ENCODE measurements around the gene NAPB. TPM values are rescaled to one million over a fixed set of nuclear protein-coding genes. Genes with fewer than 3 reads are reported as not detected.
A peak's percentile ranks its signal among the peaks of the same experiment; 100 is the strongest.
"Not testable (repeated sequence)": the region's sequence is repeated elsewhere in the genome, so short reads cannot be mapped to it uniquely, and the experiment has no call there.

The NAPB gene
- total RNA-seq, 2 donors from 2014 or later = 12.4 to 16.6 TPM

DNA sequence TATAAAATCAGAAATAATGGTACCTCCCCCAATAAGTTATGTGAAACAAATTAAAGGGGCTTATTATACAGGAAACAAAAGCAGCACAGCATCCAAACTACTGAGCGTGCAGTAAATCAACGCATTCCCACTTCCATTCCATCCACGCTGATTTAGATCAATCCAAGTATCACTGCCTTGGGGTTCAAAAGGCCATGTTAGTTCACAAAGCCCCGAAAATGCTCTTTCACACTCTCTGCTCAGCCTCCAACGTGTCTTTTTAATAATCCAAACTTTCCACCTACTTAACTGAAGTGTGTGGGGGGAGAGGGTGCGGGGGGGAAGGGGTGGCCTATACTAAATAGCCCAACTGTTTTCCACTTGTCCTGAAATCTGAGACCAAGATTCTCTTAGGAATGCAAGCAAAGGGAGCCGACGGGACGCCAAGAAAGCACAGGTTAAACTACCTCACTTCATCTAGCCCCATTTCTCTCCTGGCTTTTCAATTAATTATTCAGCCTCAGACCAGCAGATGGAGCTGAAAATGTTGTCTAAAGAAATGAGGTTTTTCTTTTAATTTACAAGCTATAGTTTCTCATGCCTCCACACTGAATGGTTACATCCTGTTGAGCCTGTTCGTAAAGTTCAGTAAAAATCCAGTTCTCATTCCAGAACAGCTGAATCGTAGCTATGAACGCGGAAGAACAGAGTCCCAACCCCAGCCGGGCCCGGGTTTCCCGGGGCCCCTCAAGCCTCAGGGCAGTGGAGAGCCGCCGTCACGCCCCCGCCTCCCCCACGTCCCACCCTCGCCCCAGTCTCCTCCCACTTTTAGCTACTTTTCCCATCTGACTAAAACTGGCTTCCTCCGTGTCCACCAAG is 71.7 kb downstream of the NAPB start:
- Mint-ChIP-seq H3K27me3 (no peaks in the 10 kb centered on the region), H3K9me3 (no peaks in the 10 kb centered on the region), H3K4me3 (peak overlapping the region; percentile 98), H3K36me3 (peaks cover 6% of the 10 kb centered on the region), H3K4me1 (ENCODE audit: low read depth in 2 of 2) (peaks cover 18 to 24% of the 10 kb centered on the region in 2 donors), H3K27ac (peak overlapping the region; percentile 99 to 100)
- ATAC-seq = peak; percentile 68 to 73
- DNase-seq (ENCODE audit: low spot score) = no peak

DNA sequence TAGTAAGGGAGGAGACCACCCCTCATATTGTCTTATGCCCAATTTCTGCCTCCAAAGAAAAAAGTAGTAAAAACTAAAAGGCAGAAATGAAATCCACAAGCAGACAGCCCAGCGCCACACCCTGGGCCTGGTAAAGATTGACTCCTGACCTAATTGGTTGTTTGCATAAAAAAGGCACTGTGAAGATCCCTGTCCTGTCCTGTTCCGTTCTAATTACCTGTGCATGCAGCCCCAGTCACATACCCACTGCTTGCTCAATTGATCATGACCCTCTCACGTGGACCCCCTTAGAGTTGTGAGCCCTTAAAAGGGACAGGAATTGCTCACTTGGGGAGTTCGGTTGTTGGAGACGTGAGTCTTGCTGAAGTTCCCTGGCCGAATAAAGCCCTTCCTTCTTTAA is 72.8 kb downstream of the NAPB start:
- not testable (repeated sequence) for ATAC-seq; DNase-seq (ENCODE audit: low spot score); H3K9me3 Mint-ChIP-seq; H3K27me3 Mint-ChIP-seq; H3K36me3 Mint-ChIP-seq
- Mint-ChIP-seq H3K4me1 (ENCODE audit: low read depth in 2 of 2) (peaks cover 18 to 24% of the 10 kb centered on the region in 2 donors), H3K4me3 (peak overlapping the region; percentile 98), H3K27ac (peak overlapping the region; percentile 99 to 100)

DNA sequence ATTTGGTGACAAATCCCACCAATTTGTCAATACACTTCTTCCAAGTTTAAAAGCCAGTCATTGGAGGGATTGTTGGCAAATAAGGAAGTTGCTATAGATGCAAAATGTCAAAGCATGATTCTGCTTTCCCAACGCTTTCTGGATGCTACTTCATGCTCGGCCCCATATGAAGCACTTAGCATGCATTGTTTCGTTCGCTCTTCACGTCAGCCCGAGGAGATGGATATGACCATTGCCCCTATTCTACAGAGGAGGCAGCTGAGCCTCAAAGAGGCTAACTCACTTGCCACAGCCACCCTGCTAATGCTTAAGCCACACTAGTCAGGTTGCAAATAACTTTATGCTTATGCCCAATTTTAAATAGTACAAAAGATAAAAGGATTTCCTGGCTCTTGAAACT is 73.5 kb downstream of the NAPB start:
- no peaks in the 10 kb centered on the region for H3K27me3 Mint-ChIP-seq
- no peak for ATAC-seq
- no peaks in the 10 kb centered on the region for H3K9me3 Mint-ChIP-seq
- DNase-seq (ENCODE audit: low spot score) = no peak
- peak overlapping the region in 1 of 2 donors; percentile 99 for H3K27ac Mint-ChIP-seq
- H3K4me3 Mint-ChIP-seq = no peak overlapping the region
- H3K36me3 Mint-ChIP-seq = peaks cover 6% of the 10 kb centered on the region
- H3K4me1 Mint-ChIP-seq (ENCODE audit: low read depth in 2 of 2) = peaks cover 16 to 20% of the 10 kb centered on the region in 2 donors

DNA sequence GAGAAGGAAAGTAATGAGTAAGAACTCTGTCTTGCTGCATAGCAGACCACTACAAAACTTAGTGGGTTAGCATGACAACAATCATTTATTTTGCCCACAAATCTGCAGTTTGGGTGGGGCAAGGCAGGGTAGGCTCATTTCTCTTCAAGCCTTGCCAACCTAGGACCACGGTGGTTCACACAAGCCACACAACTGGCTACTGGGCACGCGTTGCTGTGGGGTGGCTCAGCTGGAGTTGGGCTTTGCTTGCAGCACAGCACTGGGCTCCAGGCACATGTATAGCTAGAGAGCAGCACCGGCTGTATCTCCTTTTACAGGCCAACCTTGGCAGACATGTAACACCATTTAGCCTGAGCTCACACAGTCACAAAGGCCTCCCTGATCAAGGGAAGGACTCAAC is 75.3 kb downstream of the NAPB start:
- Mint-ChIP-seq H3K4me3 (no peak overlapping the region), H3K27ac (no peak overlapping the region), H3K9me3 (no peaks in the 10 kb centered on the region), H3K4me1 (ENCODE audit: low read depth in 2 of 2) (peaks cover 10 to 11% of the 10 kb centered on the region in 2 donors), H3K27me3 (no peaks in the 10 kb centered on the region), H3K36me3 (no peaks in the 10 kb centered on the region)
- no peak for ATAC-seq
- DNase-seq (ENCODE audit: low spot score) = no peak

DNA sequence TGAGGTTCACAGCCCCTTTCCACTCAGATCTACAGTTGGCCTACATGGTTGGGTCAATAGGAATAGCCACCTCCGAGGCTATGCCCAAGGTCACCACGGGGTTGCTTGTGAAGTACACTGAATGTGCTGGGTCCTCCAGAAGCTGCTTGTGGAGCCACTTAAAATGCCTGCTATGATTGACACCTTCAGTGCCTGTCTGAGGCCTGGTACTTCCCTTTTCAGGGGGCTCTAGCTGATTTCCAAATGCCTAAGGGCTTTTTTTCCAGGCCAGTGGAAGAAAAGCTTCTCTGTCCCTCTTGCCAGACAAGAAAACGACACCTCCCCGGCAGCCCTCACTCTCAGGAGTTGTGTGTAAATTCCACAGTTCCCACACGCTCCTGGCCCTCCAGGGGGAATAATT is 77.0 kb downstream of the NAPB start:
- ATAC-seq (no peak), DNase-seq (ENCODE audit: low spot score) (no peak)
- Mint-ChIP-seq H3K27me3 (no peaks in the 10 kb centered on the region), H3K4me3 (no peak overlapping the region), H3K9me3 (no peaks in the 10 kb centered on the region), H3K4me1 (ENCODE audit: low read depth in 2 of 2) (peaks cover 2 to 3% of the 10 kb centered on the region in 2 donors), H3K27ac (no peak overlapping the region), H3K36me3 (no peaks in the 10 kb centered on the region)

DNA sequence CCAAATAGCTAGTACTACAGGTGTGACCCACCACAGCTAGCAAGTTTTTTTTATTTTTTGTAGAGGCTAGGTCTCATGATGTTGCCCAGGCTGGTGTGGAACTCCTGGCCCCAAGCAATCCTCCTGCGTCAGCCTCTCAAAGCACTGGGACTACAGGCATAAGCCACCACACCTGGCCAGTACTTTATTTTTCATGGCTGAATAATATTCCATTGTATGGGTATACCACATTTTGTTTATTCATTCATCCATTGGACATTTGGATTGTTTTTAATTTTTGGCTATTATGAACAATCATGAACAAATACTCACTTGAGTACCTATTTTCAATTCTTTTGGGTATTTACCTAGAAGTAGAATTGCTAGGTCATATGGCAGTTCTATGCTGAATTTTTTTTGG is 77.7 kb downstream of the NAPB start:
- no peaks in the 10 kb centered on the region for H3K9me3 Mint-ChIP-seq
- H3K27me3 Mint-ChIP-seq = no peaks in the 10 kb centered on the region
- H3K4me3 Mint-ChIP-seq = no peak overlapping the region
- ATAC-seq (no peak), DNase-seq (ENCODE audit: low spot score) (no peak)
- no peaks in the 10 kb centered on the region for H3K4me1 Mint-ChIP-seq (ENCODE audit: low read depth in 2 of 2)
- no peaks in the 10 kb centered on the region for H3K36me3 Mint-ChIP-seq
- H3K27ac Mint-ChIP-seq = no peak overlapping the region

DNA sequence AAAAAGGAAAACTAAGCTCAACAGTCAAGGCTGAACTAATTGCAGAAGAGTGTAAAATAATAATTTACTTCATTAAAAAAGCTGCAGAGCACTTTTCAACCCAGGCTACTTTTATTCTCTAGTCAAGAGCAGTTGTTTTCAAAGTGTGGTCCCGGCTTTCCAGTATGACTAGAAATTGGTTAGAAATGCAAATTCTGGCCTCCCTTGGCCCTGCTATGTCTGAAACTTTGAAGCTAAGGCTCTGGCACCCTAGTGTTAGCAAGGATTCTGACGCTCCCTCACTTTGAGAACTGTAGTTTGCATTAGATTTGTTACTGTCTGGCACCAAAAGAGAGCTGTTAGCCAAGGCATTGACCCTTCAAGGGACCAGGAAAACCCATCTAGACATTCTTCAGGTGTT is 80.2 kb downstream of the NAPB start:
- H3K9me3 Mint-ChIP-seq = no peaks in the 10 kb centered on the region
- ATAC-seq (no peak), DNase-seq (ENCODE audit: low spot score) (no peak)
- H3K27ac Mint-ChIP-seq = no peak overlapping the region
- H3K36me3 Mint-ChIP-seq = no peaks in the 10 kb centered on the region
- H3K27me3 Mint-ChIP-seq = no peaks in the 10 kb centered on the region
- H3K4me3 Mint-ChIP-seq = no peak overlapping the region
- no peaks in the 10 kb centered on the region for H3K4me1 Mint-ChIP-seq (ENCODE audit: low read depth in 2 of 2)

DNA sequence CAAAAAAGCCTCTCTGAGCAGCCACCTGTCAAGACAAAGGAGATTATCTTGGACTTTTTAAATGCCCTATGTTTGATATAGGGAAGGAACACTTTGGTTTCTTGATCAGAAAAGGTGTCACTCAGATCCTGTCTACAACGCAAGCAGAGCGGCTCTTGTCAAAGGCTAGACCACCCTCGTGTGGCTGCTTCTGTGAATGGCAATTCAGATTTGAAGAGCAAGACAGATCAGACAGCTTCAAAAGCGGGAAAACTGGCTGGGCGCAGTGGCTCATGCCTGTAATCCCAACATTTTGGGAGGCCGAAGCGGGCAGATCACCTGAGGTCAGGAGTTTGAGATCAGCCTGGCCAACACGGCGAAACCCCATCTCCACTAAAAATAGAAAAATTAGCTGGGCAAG is 80.8 kb downstream of the NAPB start:
- no peaks in the 10 kb centered on the region for H3K36me3 Mint-ChIP-seq
- no peaks in the 10 kb centered on the region for H3K9me3 Mint-ChIP-seq
- ATAC-seq (no peak), DNase-seq (ENCODE audit: low spot score) (no peak)
- H3K4me3 Mint-ChIP-seq = no peak overlapping the region
- no peaks in the 10 kb centered on the region for H3K4me1 Mint-ChIP-seq (ENCODE audit: low read depth in 2 of 2)
- no peaks in the 10 kb centered on the region for H3K27me3 Mint-ChIP-seq
- no peak overlapping the region for H3K27ac Mint-ChIP-seq

DNA sequence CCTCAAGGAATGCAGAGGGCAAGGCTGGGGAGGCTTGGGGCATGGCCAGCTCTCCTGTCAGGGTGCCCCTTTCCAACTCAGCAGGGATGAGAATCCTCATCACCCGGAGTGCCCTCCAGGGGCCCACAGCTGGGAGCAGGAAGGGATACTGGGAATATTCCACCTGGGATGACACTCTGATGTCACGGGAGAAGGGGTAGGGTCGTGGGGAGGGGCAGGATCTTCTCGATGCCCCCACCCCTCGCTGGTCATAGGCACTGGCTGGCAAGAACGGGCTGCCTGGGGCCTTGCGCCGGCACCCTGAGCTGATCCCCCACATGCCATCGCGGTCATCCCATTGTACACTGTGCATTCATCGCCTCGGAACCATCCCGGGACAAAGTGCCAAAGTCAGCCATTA is 81.3 kb downstream of the NAPB start:
- H3K27ac Mint-ChIP-seq = no peak overlapping the region
- H3K4me3 Mint-ChIP-seq = no peak overlapping the region
- no peaks in the 10 kb centered on the region for H3K27me3 Mint-ChIP-seq
- DNase-seq (ENCODE audit: low spot score) = no peak
- no peak for ATAC-seq
- H3K4me1 Mint-ChIP-seq (ENCODE audit: low read depth in 2 of 2) = no peaks in the 10 kb centered on the region
- H3K36me3 Mint-ChIP-seq = no peaks in the 10 kb centered on the region
- no peaks in the 10 kb centered on the region for H3K9me3 Mint-ChIP-seq

DNA sequence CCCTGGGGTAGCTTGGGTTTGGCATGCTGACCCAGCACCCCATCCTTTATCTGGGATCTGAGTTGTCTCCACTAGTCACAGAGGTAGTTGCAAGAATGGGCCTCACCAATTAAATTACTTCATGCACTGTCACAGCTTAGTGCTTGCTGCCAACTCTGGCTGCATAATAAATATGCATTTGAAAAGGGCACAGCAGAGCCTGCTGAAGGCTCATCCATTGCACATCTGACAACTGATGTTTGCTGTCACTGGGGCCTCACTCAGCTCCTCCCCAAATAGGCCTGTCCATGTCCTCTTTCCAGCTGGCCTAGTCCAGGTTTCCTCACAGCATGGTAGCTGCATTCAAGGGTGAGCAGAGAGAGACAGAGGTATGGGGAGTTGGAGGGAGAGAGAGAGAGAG is 84.0 kb downstream of the NAPB start:
- no peak overlapping the region for H3K27ac Mint-ChIP-seq
- no peaks in the 10 kb centered on the region for H3K9me3 Mint-ChIP-seq
- H3K4me1 Mint-ChIP-seq (ENCODE audit: low read depth in 2 of 2) = peaks cover 0 to 4% of the 10 kb centered on the region in 2 donors
- no peak for DNase-seq (ENCODE audit: low spot score)
- no peak for ATAC-seq
- no peaks in the 10 kb centered on the region for H3K36me3 Mint-ChIP-seq
- H3K4me3 Mint-ChIP-seq = no peak overlapping the region
- H3K27me3 Mint-ChIP-seq = no peaks in the 10 kb centered on the region

DNA sequence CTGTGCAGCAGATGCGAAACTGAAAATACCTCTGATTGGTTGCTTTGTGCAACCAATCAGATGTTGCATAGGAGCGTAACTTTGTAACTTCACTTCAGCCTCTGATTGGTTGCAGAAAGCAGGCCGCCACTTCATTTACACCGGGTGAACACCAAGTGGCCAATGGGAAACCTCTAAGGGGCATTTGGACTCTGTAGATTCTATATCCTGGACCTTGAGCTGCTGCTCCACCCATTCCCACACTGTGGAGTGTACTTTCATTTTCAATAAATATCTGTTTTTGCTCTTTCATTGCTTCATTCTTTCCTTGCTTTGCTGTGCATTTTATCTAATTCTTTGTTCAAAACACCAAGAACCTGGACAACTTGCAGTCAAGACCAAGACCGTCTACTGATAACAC is 84.8 kb downstream of the NAPB start:
- DNase-seq (ENCODE audit: low spot score) (no peak), ATAC-seq (no peak)
- Mint-ChIP-seq H3K4me1 (ENCODE audit: low read depth in 2 of 2) (peaks cover 0 to 4% of the 10 kb centered on the region in 2 donors), H3K27ac (no peak overlapping the region), H3K4me3 (no peak overlapping the region), H3K27me3 (no peaks in the 10 kb centered on the region), H3K9me3 (no peaks in the 10 kb centered on the region), H3K36me3 (no peaks in the 10 kb centered on the region)

DNA sequence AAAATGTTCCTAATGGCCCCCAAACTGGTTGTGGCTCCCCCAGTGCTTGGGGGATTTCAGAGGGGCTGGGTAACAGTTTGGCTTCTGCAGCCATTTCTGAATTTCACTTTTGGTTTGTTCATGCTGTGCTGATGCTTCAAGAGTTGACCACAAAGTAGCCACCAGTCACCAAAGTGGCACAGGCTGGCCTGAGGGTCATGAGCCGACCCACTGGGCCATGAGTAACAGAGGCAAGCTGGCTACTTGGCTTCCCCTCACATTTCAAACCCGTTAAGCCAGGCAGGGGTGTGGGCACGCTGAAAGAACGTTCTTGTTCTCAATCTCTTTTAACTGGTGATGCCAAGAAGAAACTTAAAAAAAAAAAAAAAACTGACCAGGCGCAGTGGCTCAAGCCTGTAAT is 85.8 kb downstream of the NAPB start:
- DNase-seq (ENCODE audit: low spot score) (no peak), ATAC-seq (no peak)
- Mint-ChIP-seq H3K4me1 (ENCODE audit: low read depth in 2 of 2) (peaks cover 0 to 4% of the 10 kb centered on the region in 2 donors), H3K27ac (no peak overlapping the region), H3K36me3 (no peaks in the 10 kb centered on the region), H3K27me3 (no peaks in the 10 kb centered on the region), H3K4me3 (no peak overlapping the region), H3K9me3 (no peaks in the 10 kb centered on the region)

DNA sequence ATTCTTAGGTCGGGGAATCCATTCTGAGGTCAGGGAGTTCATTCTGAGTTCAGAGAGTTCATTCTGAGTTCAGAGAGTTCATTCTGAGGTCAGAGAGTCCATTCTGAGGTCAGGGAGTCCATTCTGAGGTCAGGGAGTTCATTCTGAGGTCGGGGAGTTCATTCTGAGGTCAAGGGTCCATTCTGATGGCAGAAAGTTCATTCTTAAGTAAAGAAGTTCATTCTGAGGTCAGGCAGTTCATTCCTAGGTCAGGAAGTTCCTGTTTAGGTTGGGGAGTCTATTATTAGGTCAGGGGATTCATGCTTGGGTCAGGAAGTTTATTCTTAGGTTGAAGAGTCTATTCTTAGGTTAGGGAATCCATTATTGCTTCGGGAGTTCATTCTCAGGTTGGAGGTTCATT is 87.2 kb downstream of the NAPB start:
- Mint-ChIP-seq H3K27me3 (no peaks in the 10 kb centered on the region), H3K27ac (no peak overlapping the region), H3K4me1 (ENCODE audit: low read depth in 2 of 2) (peaks cover 0 to 4% of the 10 kb centered on the region in 2 donors), H3K36me3 (no peaks in the 10 kb centered on the region), H3K4me3 (no peak overlapping the region), H3K9me3 (no peaks in the 10 kb centered on the region)
- ATAC-seq = no peak
- no peak for DNase-seq (ENCODE audit: low spot score)

DNA sequence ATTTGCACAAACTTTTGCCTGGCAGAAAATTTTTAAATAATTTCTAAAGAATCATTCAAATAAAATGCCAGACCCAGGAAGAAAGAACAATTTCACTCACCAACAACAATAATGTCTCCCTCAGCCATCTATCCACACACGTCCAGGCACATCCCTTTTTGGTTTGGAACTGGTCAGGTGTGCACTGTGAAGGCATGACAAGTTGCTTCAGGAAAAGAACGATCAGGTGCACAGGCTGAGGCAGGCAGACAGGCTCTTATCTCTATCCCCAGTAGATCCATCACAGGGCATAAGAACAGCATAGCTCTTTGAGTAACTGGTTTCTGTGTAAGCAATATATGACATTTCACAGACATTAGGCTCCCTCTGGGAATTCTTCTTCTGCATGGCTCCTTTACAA is 88.8 kb downstream of the NAPB start:
- Mint-ChIP-seq H3K4me1 (ENCODE audit: low read depth in 2 of 2) (peaks cover 0 to 4% of the 10 kb centered on the region in 2 donors), H3K27ac (no peak overlapping the region), H3K27me3 (no peaks in the 10 kb centered on the region), H3K4me3 (no peak overlapping the region), H3K36me3 (no peaks in the 10 kb centered on the region), H3K9me3 (no peaks in the 10 kb centered on the region)
- DNase-seq (ENCODE audit: low spot score) (no peak), ATAC-seq (no peak)

Data from natural killer cell treated with Interleukin-12 subunit alpha and Interleukin-12 subunit beta and Interleukin-15 and Interleukin-18, amount 100 ng/mL, for 72 hours (primary cell).